MM.1S (cell line): Measurements from ENCODE around the gene ADM5.

ENCODE experiments used
- EZH2 ChIP-seq: fragments of 300-600 bp; sonication (generic); optimal IDR thresholded peaks from 2 replicates; pipeline ENCODE3; 2017; ENCODE audit warnings: low read depth, mild to moderate bottlenecking, antibody characterized with exemption, low read length, mixed read lengths
- EZH2phosphoT487 ChIP-seq: fragments of 300-600 bp; sonication (generic); IDR thresholded peaks from 2 replicates; pipeline ENCODE4 v1.6.1; 2018; ENCODE audit warnings: antibody characterized with exemption, low read length
- TF ChIP-seq, protein P1 (sequence below): fragments of 300-600 bp; sonication (generic); IDR thresholded peaks from 2 replicates; pipeline ENCODE4 v1.5.1; 2016; ENCODE audit warnings: antibody characterized with exemption, low read length, mixed read lengths

GRCh38 chr19:49686503-49687088, 2.8 kb upstream of the ADM5 start:
- TF ChIP-seq, protein P1, sequence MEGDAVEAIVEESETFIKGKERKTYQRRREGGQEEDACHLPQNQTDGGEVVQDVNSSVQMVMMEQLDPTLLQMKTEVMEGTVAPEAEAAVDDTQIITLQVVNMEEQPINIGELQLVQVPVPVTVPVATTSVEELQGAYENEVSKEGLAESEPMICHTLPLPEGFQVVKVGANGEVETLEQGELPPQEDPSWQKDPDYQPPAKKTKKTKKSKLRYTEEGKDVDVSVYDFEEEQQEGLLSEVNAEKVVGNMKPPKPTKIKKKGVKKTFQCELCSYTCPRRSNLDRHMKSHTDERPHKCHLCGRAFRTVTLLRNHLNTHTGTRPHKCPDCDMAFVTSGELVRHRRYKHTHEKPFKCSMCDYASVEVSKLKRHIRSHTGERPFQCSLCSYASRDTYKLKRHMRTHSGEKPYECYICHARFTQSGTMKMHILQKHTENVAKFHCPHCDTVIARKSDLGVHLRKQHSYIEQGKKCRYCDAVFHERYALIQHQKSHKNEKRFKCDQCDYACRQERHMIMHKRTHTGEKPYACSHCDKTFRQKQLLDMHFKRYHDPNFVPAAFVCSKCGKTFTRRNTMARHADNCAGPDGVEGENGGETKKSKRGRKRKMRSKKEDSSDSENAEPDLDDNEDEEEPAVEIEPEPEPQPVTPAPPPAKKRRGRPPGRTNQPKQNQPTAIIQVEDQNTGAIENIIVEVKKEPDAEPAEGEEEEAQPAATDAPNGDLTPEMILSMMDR = no peak
- TF ChIP-seq EZH2 (no peak), EZH2phosphoT487 (no peak)
